Measurements from ENCODE around the gene FBXW4. TPM values are rescaled to one million over a fixed set of nuclear protein-coding genes. Genes with fewer than 3 reads are reported as not detected.
"Not testable (repeated sequence)": the region's sequence is repeated elsewhere in the genome, so short reads cannot be mapped to it uniquely, and the experiment has no call there.

FBXW4 gene
- total and polyA plus RNA-seq, 9 donors, result 38.6 to 86.4 (median 64.4) TPM

DNA sequence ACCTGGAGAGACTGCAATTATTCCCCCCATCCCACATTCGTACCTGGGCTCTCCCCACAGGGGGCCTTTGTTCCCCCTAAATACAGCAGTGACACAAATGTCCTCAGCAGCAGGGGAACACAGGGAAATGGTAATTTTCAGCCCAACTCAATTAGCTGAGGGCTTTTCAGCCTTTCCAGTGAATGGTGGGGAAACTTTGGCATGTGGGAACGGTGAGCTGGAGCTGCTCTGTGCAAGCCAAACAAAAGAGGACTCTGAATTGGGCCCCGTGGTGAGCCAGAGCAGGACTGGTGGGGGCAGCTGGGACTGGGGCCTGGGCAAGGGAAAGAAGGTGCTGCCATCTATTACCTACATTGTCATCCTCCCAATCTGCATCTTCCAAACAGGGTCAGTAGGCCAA lies 51.0 kb downstream of the FBXW4 start:
- WGBS, 3 donors, result 66 to 71% (median 71%) methylated on average over 3 of the region's 3 CpGs
- intact Hi-C loops (cut with DNase I), result no loop called here
- TF ChIP-seq EP300 (IDR thresholded peaks at IDR 0.05) (no peak), POLR2A (IDR thresholded peaks at IDR 0.05) (no peak)
- TF ChIP-seq, protein P1, sequence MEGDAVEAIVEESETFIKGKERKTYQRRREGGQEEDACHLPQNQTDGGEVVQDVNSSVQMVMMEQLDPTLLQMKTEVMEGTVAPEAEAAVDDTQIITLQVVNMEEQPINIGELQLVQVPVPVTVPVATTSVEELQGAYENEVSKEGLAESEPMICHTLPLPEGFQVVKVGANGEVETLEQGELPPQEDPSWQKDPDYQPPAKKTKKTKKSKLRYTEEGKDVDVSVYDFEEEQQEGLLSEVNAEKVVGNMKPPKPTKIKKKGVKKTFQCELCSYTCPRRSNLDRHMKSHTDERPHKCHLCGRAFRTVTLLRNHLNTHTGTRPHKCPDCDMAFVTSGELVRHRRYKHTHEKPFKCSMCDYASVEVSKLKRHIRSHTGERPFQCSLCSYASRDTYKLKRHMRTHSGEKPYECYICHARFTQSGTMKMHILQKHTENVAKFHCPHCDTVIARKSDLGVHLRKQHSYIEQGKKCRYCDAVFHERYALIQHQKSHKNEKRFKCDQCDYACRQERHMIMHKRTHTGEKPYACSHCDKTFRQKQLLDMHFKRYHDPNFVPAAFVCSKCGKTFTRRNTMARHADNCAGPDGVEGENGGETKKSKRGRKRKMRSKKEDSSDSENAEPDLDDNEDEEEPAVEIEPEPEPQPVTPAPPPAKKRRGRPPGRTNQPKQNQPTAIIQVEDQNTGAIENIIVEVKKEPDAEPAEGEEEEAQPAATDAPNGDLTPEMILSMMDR (IDR thresholded peaks at IDR 0.05), result no peak
- no peaks in the 10 kb centered on the region for H3K9me3 ChIP-seq
- DNase-seq, result no peak
- H3K27ac ChIP-seq, result no peak overlapping the region
- no peak overlapping the region for H3K4me3 ChIP-seq
- H3K4me1 ChIP-seq (ENCODE audit: insufficient read depth), result no peaks in the 10 kb centered on the region
- no peaks in the 10 kb centered on the region for H3K27me3 ChIP-seq
- no peaks in the 10 kb centered on the region for H3K36me3 ChIP-seq

DNA sequence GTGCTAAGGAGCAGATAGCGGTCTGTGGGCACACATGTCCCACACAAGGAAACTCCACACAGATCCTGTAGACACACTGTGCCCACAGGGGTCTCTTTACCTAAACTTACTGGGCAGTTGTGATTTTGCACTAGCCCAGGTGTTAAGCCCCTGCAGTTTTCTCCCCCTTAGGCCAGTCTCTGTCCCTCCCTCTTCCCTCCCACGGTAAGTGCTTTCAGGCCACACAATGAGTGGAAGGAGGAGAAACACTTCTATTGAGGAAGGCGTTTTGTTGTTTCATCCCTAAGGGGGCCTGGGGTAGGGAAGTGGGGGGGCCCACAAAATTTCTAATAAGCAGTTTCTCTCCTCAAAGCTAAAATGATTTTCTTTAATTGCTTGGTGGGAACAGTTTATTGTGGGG lies 51.4 kb downstream of the FBXW4 start:
- intact Hi-C loops (cut with DNase I), result no loop called here
- TF ChIP-seq, protein P1 (IDR thresholded peaks at IDR 0.05), result no peak
- TF ChIP-seq EP300 (IDR thresholded peaks at IDR 0.05) (no peak), POLR2A (IDR thresholded peaks at IDR 0.05) (no peak)
- 68 to 78% (median 76%) methylated on average over 3 of the region's 3 CpGs for WGBS, 3 donors

DNA sequence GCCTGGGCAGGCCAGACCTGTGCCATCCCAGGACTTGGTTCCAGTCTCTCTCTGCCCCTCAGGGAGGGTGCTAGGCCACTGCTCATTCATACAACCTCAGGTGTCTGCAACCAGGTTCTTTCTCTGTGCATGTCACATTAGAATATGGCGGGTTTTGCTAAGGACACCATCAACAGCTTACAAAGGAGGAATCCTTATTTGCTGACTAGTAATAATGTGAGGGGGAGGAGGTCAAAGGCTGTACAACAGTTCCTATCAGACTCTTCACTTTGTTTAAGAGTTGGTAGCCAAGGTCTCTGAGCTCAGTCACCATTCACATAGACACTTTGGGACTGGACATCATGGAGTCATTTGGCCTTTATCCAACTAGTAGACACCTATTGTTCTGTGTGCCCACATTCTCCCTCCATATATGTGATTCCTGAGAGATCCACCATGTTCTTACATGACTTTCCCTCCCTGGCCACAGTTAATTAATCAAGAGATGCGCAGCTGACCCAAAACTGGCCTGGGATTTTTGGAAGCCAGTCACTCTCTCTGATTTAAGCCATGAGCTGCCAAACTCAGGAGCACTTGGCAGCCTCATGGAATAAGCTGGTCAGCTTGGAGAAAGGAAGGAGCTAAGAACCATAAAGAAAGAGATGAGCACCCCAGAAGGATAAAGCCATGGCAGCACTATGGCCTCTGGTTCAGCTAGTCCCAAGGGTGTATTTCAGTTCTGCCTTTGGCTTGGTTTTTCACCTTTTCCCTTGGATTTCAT lies 55.6 kb downstream of the FBXW4 start:
- H3K9me3 ChIP-seq, result no peaks in the 10 kb centered on the region
- no peaks in the 10 kb centered on the region for H3K36me3 ChIP-seq
- TF ChIP-seq POLR2A (IDR thresholded peaks at IDR 0.05), result no peak
- TF ChIP-seq, protein P1 (IDR thresholded peaks at IDR 0.05), result no peak
- no peak for TF ChIP-seq EP300 (IDR thresholded peaks at IDR 0.05)
- no peaks in the 10 kb centered on the region for H3K27me3 ChIP-seq
- H3K4me1 ChIP-seq (ENCODE audit: insufficient read depth), result no peaks in the 10 kb centered on the region
- 90 to 93% (median 93%) methylated on average over 2 of the region's 2 CpGs for WGBS, 3 donors
- no peak for DNase-seq
- intact Hi-C loops (cut with DNase I), result no loop called here
- H3K27ac ChIP-seq, result no peak overlapping the region
- no peak overlapping the region for H3K4me3 ChIP-seq

More for the DNA sequence above, 51.4 kb downstream of the FBXW4 start:
- no peaks in the 10 kb centered on the region for H3K4me1 ChIP-seq (ENCODE audit: insufficient read depth)
- H3K9me3 ChIP-seq, result no peaks in the 10 kb centered on the region
- no peak overlapping the region for H3K4me3 ChIP-seq
- no peaks in the 10 kb centered on the region for H3K27me3 ChIP-seq
- no peaks in the 10 kb centered on the region for H3K36me3 ChIP-seq
- DNase-seq, result no peak
- H3K27ac ChIP-seq, result no peak overlapping the region

DNA sequence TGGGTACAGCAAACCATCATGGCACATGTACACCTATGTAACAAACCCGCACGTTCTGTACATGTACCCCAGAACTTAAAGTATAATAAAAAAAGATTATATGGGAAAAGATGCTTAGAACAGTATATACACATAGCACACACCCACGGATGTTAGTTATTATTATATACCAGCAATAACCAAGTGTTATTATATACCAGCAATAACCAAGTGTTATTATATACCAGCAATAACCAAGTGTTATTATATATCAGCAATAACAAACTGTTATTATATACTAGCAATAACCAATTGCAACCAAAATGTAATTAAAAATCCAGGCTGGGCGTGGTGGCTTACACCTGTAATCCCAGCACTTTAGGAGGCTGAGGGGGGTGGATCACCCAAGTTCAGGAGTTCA lies 61.5 kb downstream of the FBXW4 start:
- not testable (repeated sequence) for H3K36me3 ChIP-seq; H3K9me3 ChIP-seq; H3K4me1 ChIP-seq (ENCODE audit: insufficient read depth); H3K4me3 ChIP-seq; DNase-seq; H3K27ac ChIP-seq; H3K27me3 ChIP-seq
- intact Hi-C loops (cut with DNase I), result loop anchor here in 1 of 4 donors (5.0 kb wide), 1 partner anchor 371 kb away; no protein-coding TSS in a partner anchor
- WGBS, 3 donors, result 95 to 99% (median 97%) methylated on average over 4 of the region's 4 CpGs

DNA sequence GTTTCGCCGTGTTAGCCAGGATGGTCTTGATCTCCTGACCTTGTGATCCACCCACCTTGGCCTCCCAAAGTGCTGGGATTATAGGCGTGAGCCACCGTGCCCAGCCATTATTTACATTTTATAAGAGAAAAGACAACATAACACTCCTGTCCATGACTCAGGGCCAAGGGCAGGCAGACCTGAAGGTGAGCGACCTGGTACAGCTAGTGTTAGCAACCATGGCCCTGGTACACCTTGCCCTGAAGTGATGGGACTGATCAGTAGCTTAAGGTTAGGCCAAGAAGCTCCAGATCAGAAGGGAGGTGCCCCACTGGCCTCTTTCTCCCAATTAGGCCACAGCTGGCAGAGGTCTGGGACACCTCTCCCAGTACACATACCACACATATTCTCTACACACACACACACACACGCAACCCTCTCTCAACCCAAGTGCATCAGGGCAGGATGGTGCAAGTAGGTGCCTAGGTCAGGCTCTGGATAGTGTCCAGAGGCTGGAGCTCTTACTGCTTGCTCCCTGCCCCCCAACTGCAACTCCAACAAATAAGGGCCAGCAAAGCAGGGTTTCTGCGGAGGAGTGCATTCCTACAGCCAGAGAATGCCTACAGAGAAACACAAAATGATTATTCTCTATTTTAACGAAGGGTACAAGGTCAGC lies 63.0 kb downstream of the FBXW4 start:
- intact Hi-C loops (cut with DNase I), result loop anchor here in 1 of 4 donors (5.0 kb wide), 1 partner anchor 370 kb away; no protein-coding TSS in a partner anchor
- no peaks in the 10 kb centered on the region for H3K9me3 ChIP-seq
- H3K36me3 ChIP-seq, result no peaks in the 10 kb centered on the region
- no peaks in the 10 kb centered on the region for H3K4me1 ChIP-seq (ENCODE audit: insufficient read depth)
- WGBS, 3 donors, result 58 to 67% (median 60%) methylated on average over 8 of the region's 8 CpGs
- no peak overlapping the region for H3K27ac ChIP-seq
- TF ChIP-seq, protein P1 (IDR thresholded peaks at IDR 0.05), result no peak
- no peak for TF ChIP-seq POLR2A (IDR thresholded peaks at IDR 0.05)
- TF ChIP-seq EP300 (IDR thresholded peaks at IDR 0.05), result no peak
- DNase-seq, result peak in 1 of 5 donors; percentile 3
- H3K4me3 ChIP-seq, result no peak overlapping the region
- no peaks in the 10 kb centered on the region for H3K27me3 ChIP-seq
